CD4-positive, alpha-beta memory T cell (primary cell): ENCODE data around the gene KLHL3. TPM values are rescaled to one million over a fixed set of nuclear protein-coding genes. Genes with fewer than 3 reads are reported as not detected.
A peak's percentile ranks its signal among the peaks of the same experiment; 100 is the strongest.

ENCODE experiments used
- CTCF ChIA-PET: fragments of 350-600 bp; sonication (Branson Sonifier 250); formaldehyde crosslinking; loops from one replicate; lab custom pipeline; 2021; ENCODE audit warnings: inconsistent platforms; ENCODE audit not compliant: partially characterized antibody; lab: Charles Lee
- POLR2A ChIA-PET: fragments of 350-600 bp; sonication (Branson Sonifier 250); formaldehyde crosslinking; loops from one replicate; lab custom pipeline; 2021; ENCODE audit not compliant: partially characterized antibody; lab: Charles Lee
- DNase-seq, 5 donors: peaks; one replicate each; pipeline versions ENCODE4 v3.0.0 to v3.0.0-alpha.2; 2020 to 2022; ENCODE audit warnings: mixed read lengths in 1 of 5
- H3K27ac ChIP-seq: one replicate; pipeline ENCODE4 v1.7.0; 2013; ENCODE audit warnings: low read depth, low read length
- H3K27me3 ChIP-seq: 2 replicates; pipeline ENCODE4 v1.7.0; 2013; ENCODE audit warnings: mild to moderate bottlenecking, low read length, moderate library complexity; ENCODE audit not compliant: insufficient read depth
- H3K36me3 ChIP-seq: 2 replicates; pipeline ENCODE4 v1.7.0; 2013; ENCODE audit warnings: mild to moderate bottlenecking, low read length, moderate library complexity; ENCODE audit not compliant: insufficient read depth
- H3K4me1 ChIP-seq: 2 replicates; pipeline ENCODE4 v1.7.0; 2013; ENCODE audit warnings: mild to moderate bottlenecking, low read length, moderate library complexity; ENCODE audit not compliant: insufficient read depth
- H3K4me3 ChIP-seq, 2 donors: one replicate each; pipeline ENCODE4 v1.7.0; 2013; ENCODE audit warnings: low read length in 2 of 2, mild to moderate bottlenecking in 1 of 2
- H3K9me3 ChIP-seq, 2 donors: one replicate each; pipeline ENCODE4 v1.7.0; 2013; ENCODE audit warnings: low read length in 2 of 2, control low read depth in 1 of 2; ENCODE audit not compliant: control insufficient read depth in 1 of 2
- H3K27ac Mint-ChIP-seq, 7 donors: one replicate each; pipeline ENCODE4 v1.8.0; 2020 to 2021; ENCODE audit warnings: mixed read lengths in 7 of 7, mild to moderate bottlenecking in 6 of 7, inconsistent platforms in 3 of 7, moderate library complexity in 3 of 7
- H3K27me3 Mint-ChIP-seq, 2 donors: one replicate each; pipeline ENCODE4 v1.8.0; 2020 to 2021; ENCODE audit warnings: mixed read lengths in 2 of 2
- H3K36me3 Mint-ChIP-seq, 2 donors: one replicate each; pipeline ENCODE4 v1.8.0; 2020 to 2021; ENCODE audit warnings: mixed read lengths in 2 of 2, inconsistent platforms in 1 of 2, mild to moderate bottlenecking in 1 of 2
- H3K4me1 Mint-ChIP-seq, 4 donors: one replicate each; pipeline ENCODE4 v1.8.0; 2020 to 2021; ENCODE audit warnings: mixed read lengths in 4 of 4, mild to moderate bottlenecking in 1 of 4
- H3K4me3 Mint-ChIP-seq, 8 donors: one replicate each; pipeline ENCODE4 v1.8.0; 2020 to 2021; ENCODE audit warnings: mixed read lengths in 8 of 8, mild to moderate bottlenecking in 7 of 8, moderate library complexity in 6 of 8, inconsistent platforms in 3 of 8
- H3K9me3 Mint-ChIP-seq, 8 donors: one replicate each; pipeline ENCODE4 v1.8.0; 2020 to 2021; ENCODE audit warnings: mixed read lengths in 8 of 8, mild to moderate bottlenecking in 5 of 8, inconsistent platforms in 3 of 8, moderate library complexity in 1 of 8
- intact Hi-C: fragments of 100-400 bp; cut with micrococcal nuclease; formaldehyde crosslinking; loops from one replicate; pipeline ENCODE4 v1.15.1; 2023
- polyA plus RNA-seq, 2 donors: library from polyadenylated mRNA; unstranded; fragments of 300-500 nt; fragmentation: Illumina TruSeq; gene quantifications; one replicate each; pipeline ENCODE4 v1.2.3, GENCODE V29; 2021
- total RNA-seq, 2 experiments: library from RNA; stranded (reverse); gene quantifications; one replicate each; pipeline ENCODE4 v1.2.3, GENCODE V29; 2021

Gene KLHL3
- total and polyA plus RNA-seq, 4 experiments from 2014 or later, result 2.2 to 25.9 (median 12.5) TPM

- no peaks in the 10 kb centered on the region for H3K36me3 ChIP-seq
- no peaks in the 10 kb centered on the region for H3K9me3 ChIP-seq
- Mint-ChIP-seq H3K4me3 (no peak overlapping the region), H3K27ac (peak overlapping the region in 1 of 7 donors; percentile 17), H3K9me3 (peaks cover 0 to under 1% (median 0%) of the 10 kb centered on the region in 8 donors), H3K4me1 (peaks cover 3 to 11% (median 7%) of the 10 kb centered on the region in 4 donors), H3K36me3 (peaks cover 23 to 29% of the 10 kb centered on the region in 2 donors), H3K27me3 (no peaks in the 10 kb centered on the region)
- H3K4me3 ChIP-seq, result no peak overlapping the region
- no peaks in the 10 kb centered on the region for H3K27me3 ChIP-seq
- no peak for DNase-seq
- H3K4me1 ChIP-seq, result peaks cover 4% of the 10 kb centered on the region
- CTCF ChIA-PET, result interaction anchor here (1.6 to 10.4 kb wide), 3 partner anchors 28 to 84 kb away, joined by 4 to 653 read pairs (median 71); partner anchors contain the start of gene KLHL3
- H3K27ac ChIP-seq, result no peak overlapping the region
- POLR2A ChIA-PET, result interaction anchor here (1.5 kb wide), 1 partner anchor 9 kb away, joined by 3 read pairs; no protein-coding TSS in a partner anchor
- intact Hi-C loops, result no loop called here
Observed at GRCh38 chr5:137657073-137657472, 78.8 kb downstream of the KLHL3 start.

DNA sequence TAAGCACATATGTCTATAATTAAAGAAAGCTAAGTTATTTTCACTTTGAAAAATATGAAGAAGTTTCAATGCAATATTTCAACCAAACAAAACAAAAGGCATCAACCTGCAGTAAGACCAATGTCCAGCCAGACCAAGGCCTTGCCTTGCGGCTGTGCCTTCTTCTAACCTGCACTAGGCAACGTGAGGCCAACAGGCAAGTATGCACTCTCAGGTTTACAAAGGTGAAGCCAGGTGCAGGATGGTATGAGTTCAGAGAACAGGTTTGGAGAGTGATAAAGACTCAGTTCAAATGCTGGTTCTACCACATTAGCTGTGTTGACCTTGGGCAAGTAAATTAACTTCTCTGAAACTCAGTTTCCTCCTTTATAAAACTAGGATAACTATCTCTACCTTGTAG lies 79.3 kb downstream of the KLHL3 start:
- no peak overlapping the region for H3K27ac ChIP-seq
- no peak for DNase-seq
- H3K4me3 ChIP-seq, result no peak overlapping the region
- intact Hi-C loops, result no loop called here
- H3K9me3 ChIP-seq, result no peaks in the 10 kb centered on the region
- Mint-ChIP-seq H3K4me3 (no peak overlapping the region), H3K27ac (peak overlapping the region in 2 of 7 donors; percentile 17 to 22), H3K4me1 (peaks cover 3 to 11% (median 7%) of the 10 kb centered on the region in 4 donors), H3K36me3 (peaks cover 23 to 29% of the 10 kb centered on the region in 2 donors), H3K27me3 (no peaks in the 10 kb centered on the region), H3K9me3 (no peaks in the 10 kb centered on the region)
- H3K27me3 ChIP-seq, result no peaks in the 10 kb centered on the region
- H3K4me1 ChIP-seq, result peaks cover 4% of the 10 kb centered on the region
- H3K36me3 ChIP-seq, result no peaks in the 10 kb centered on the region
- CTCF ChIA-PET, result interaction anchor here (1.6 to 10.4 kb wide), 3 partner anchors 27 to 85 kb away, joined by 4 to 653 read pairs (median 4); partner anchors contain the start of gene KLHL3
- POLR2A ChIA-PET, result interaction anchor here (1.5 kb wide), 1 partner anchor 9 kb away, joined by 3 read pairs; no protein-coding TSS in a partner anchor

- H3K36me3 Mint-ChIP-seq, result peaks cover 36 to 44% of the 10 kb centered on the region in 2 donors
- CTCF ChIA-PET, result interaction anchor here (0.8 to 1.4 kb wide), 2 partner anchors 10 to 91 kb away, joined by 4 to 5 read pairs; no protein-coding TSS in a partner anchor
Observed at GRCh38 chr5:137651022-137651421, 84.9 kb downstream of the KLHL3 start.

GRCh38 chr5:137649228-137649935 lies 86.5 kb downstream of the KLHL3 start:
- POLR2A ChIA-PET, result no interaction called here
- CTCF ChIA-PET, result interaction anchor here (1.0 to 1.2 kb wide), 2 partner anchors 93 to 94 kb away, joined by 3 to 5 read pairs; no protein-coding TSS in a partner anchor
- H3K27me3 ChIP-seq, result no peaks in the 10 kb centered on the region
- H3K4me3 ChIP-seq, result no peak overlapping the region
- DNase-seq, result no peak
- Mint-ChIP-seq H3K27ac (no peak overlapping the region), H3K36me3 (peaks cover 43 to 53% of the 10 kb centered on the region in 2 donors), H3K27me3 (no peaks in the 10 kb centered on the region), H3K9me3 (peaks cover 0 to 8% (median 0%) of the 10 kb centered on the region in 8 donors), H3K4me1 (no peaks in the 10 kb centered on the region), H3K4me3 (no peak overlapping the region)
- no peaks in the 10 kb centered on the region for H3K36me3 ChIP-seq
- intact Hi-C loops, result no loop called here
- no peaks in the 10 kb centered on the region for H3K4me1 ChIP-seq
- H3K27ac ChIP-seq, result no peak overlapping the region
- H3K9me3 ChIP-seq, result no peaks in the 10 kb centered on the region

More at GRCh38 chr5:137651022-137651421, 84.9 kb downstream of the KLHL3 start:
- DNase-seq, result no peak
- Mint-ChIP-seq H3K4me3 (no peak overlapping the region), H3K9me3 (no peaks in the 10 kb centered on the region), H3K27ac (peak overlapping the region in 1 of 7 donors; percentile 43), H3K27me3 (no peaks in the 10 kb centered on the region), H3K4me1 (no peaks in the 10 kb centered on the region)
- Histone ChIP-seq H3K4me3 (no peak overlapping the region), H3K27me3 (no peaks in the 10 kb centered on the region), H3K36me3 (no peaks in the 10 kb centered on the region), H3K4me1 (no peaks in the 10 kb centered on the region), H3K9me3 (no peaks in the 10 kb centered on the region), H3K27ac (no peak overlapping the region)
- POLR2A ChIA-PET, result no interaction called here
- intact Hi-C loops, result no loop called here

GRCh38 chr5:137648361-137648760 lies 87.5 kb downstream of the KLHL3 start:
- Histone ChIP-seq H3K36me3 (no peaks in the 10 kb centered on the region), H3K27ac (no peak overlapping the region), H3K4me3 (no peak overlapping the region), H3K4me1 (no peaks in the 10 kb centered on the region), H3K27me3 (no peaks in the 10 kb centered on the region), H3K9me3 (no peaks in the 10 kb centered on the region)
- peaks cover 0 to 8% (median 0%) of the 10 kb centered on the region in 8 donors for H3K9me3 Mint-ChIP-seq
- DNase-seq, result no peak
- H3K27me3 Mint-ChIP-seq, result no peaks in the 10 kb centered on the region
- intact Hi-C loops, result no loop called here
- H3K4me3 Mint-ChIP-seq, result no peak overlapping the region
- POLR2A ChIA-PET, result no interaction called here
- H3K4me1 Mint-ChIP-seq, result no peaks in the 10 kb centered on the region
- H3K27ac Mint-ChIP-seq, result peak overlapping the region in 1 of 7 donors; percentile 3
- H3K36me3 Mint-ChIP-seq, result peaks cover 38 to 50% of the 10 kb centered on the region in 2 donors
- CTCF ChIA-PET, result interaction anchor here (0.9 kb wide), 1 partner anchor 12 kb away, joined by 4 read pairs; no protein-coding TSS in a partner anchor

- Histone ChIP-seq H3K4me1 (no peaks in the 10 kb centered on the region), H3K4me3 (no peak overlapping the region), H3K9me3 (no peaks in the 10 kb centered on the region), H3K27ac (no peak overlapping the region), H3K36me3 (no peaks in the 10 kb centered on the region), H3K27me3 (no peaks in the 10 kb centered on the region)
- Mint-ChIP-seq H3K9me3 (peaks cover 0 to 8% (median 0%) of the 10 kb centered on the region in 8 donors), H3K36me3 (peaks cover 37 to 47% of the 10 kb centered on the region in 2 donors), H3K4me1 (no peaks in the 10 kb centered on the region), H3K4me3 (no peak overlapping the region), H3K27me3 (no peaks in the 10 kb centered on the region), H3K27ac (peak overlapping the region in 1 of 7 donors; percentile 61)
- no peak for DNase-seq
- ChIA-PET CTCF (interaction anchor here (0.6 to 0.9 kb wide), 2 partner anchors 13 to 380 kb away, joined by 3 to 4 read pairs; no protein-coding TSS in a partner anchor), POLR2A (no interaction called here)
- intact Hi-C loops, result no loop called here
Observed at GRCh38 chr5:137647401-137647800, 88.5 kb downstream of the KLHL3 start.

GRCh38 chr5:137646761-137647160 lies 89.1 kb downstream of the KLHL3 start:
- Mint-ChIP-seq H3K4me1 (no peaks in the 10 kb centered on the region), H3K4me3 (no peak overlapping the region), H3K27ac (no peak overlapping the region), H3K27me3 (no peaks in the 10 kb centered on the region), H3K9me3 (peaks cover 0 to 8% (median 0%) of the 10 kb centered on the region in 8 donors), H3K36me3 (peaks cover 39 to 45% of the 10 kb centered on the region in 2 donors)
- intact Hi-C loops, result no loop called here
- no peaks in the 10 kb centered on the region for H3K27me3 ChIP-seq
- no peaks in the 10 kb centered on the region for H3K36me3 ChIP-seq
- POLR2A ChIA-PET, result no interaction called here
- no peaks in the 10 kb centered on the region for H3K4me1 ChIP-seq
- H3K27ac ChIP-seq, result no peak overlapping the region
- CTCF ChIA-PET, result no interaction called here
- no peak for DNase-seq
- H3K9me3 ChIP-seq, result no peaks in the 10 kb centered on the region
- H3K4me3 ChIP-seq, result no peak overlapping the region
